T-helper 9 cell (primary cell): ENCODE data around the gene NCR1.
"Not testable (repeated sequence)": the region's sequence is repeated elsewhere in the genome, so short reads cannot be mapped to it uniquely, and the experiment has no call there.

Experiments used
- DNase-seq: peaks from one replicate; pipeline ENCODE4 v3.0.0-alpha.2; 2020
- total RNA-seq, 2 donors: gene quantifications; one replicate each; lab custom pipeline; 2026; lab: John Stamatoyannopoulos, UW

The NCR1 gene, protein sequence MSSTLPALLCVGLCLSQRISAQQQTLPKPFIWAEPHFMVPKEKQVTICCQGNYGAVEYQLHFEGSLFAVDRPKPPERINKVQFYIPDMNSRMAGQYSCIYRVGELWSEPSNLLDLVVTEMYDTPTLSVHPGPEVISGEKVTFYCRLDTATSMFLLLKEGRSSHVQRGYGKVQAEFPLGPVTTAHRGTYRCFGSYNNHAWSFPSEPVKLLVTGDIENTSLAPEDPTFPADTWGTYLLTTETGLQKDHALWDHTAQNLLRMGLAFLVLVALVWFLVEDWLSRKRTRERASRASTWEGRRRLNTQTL
- 0 to 0.07 reads per million in 2 donors for total RNA-seq

DNA sequence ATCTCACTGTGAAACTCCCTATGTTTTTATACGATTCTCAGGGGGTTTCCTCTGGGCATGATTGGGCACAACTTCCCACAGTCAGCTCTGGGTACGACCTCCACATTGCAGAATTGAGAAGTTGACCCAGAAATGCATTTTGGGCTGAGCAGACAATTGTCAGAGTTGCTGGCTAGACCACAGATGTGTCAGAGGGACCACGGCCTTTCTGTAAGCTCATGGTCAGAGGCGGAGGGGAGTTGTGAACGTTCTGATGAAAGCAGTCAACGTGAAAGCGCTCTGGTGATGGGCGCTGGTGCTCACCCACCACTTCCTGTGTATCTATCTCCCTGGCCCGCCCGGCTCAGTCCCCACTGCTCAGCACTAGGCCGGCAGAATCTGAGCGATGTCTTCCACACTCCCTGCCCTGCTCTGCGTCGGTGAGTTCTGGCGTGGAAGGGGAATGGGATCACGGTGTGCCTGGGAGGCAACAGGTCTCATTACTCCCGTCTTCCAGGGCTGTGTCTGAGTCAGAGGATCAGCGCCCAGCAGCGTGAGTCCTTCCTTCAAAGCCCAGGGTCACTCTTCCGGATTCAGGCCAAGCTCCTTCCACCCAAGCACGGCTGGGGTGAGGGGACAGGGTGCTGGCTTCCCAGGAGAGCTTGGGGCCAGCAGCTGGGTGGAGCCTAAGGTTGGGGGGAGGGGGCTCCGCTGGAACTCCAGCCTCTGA is at the start of gene NCR1:
NCR1 (plus strand) TSS at position 346 of the 709 bp plus-strand sequence; CDS start at position 386, 40 bp downstream.
- no peak for DNase-seq

DNA sequence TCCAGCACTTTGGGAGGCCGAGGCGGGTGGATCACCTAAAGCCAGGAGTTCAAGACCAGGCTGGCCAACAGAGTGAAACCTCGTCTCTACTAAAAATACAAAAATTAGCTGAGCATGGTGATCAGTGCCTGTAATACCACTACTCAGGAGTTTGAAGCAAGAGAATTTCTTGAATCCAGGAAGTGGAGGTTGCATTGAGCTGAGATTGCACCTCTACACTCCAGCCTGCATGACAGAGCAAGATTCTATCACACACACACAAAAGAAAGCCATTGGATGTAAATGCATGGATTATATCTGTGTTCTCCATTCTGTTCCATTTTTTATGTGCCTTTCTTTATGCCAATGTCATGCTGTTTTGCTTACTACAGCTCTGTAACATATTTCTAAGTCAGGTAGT is 47.5 kb upstream of the NCR1 start:
- not testable (repeated sequence) for DNase-seq

DNA sequence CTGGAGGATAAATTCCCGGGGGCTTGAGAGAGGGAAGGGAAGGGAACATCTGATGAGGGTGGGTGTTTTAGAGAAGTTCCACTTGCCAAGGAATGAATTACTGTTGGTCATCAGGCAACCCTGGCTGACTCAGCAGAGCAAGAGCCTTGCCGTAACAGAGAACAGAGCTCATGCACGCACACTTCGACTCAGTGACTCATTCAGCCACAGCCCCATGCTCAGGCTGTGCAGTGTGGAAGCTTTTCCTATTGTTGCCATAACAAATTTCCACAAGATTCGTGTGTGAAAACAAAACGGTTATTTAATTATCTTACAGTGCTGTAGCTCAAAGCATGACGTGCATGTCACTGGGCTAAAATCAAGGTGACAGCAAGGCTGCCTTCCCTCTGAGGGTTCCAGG is 46.5 kb upstream of the NCR1 start:
- not testable (repeated sequence) for DNase-seq

DNA sequence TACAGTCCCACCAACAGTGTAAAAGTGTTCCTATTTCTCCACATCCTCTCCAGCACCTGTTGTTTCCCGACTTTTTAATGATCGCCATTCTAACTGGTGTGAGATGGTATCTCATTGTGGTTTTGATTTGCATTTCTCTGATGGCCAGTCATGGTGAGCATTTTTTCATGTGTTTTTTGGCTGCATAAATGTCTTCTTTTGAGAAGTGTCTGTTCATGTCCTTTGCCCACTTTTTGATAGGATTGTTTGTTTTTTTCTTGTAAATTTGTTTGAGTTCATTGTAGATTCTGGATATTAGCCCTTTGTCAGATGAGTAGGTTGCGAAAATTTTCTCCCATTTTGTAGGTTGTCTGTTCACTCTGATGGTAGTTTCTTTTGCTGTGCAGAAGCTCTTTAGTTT is 42.5 kb upstream of the NCR1 start:
- DNase-seq = not testable (repeated sequence)

DNA sequence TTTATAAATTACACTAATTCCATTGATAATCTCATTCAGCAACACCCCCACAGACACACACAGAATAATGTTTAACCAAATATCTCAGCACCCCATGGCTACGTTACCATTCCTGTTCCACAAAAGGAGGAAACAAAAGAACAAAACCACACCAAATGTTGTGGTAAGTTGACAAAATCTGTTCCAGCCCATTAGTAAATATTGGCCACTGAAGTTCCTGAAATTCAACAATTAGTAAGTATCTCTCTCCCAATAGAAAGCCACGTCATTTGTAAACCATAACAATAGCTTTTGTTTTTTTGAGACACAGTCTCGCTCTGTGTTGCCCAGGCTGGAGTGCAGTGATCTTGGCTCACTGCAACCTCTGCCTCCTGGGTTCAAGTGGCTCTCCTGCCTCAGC is 34.3 kb upstream of the NCR1 start:
- DNase-seq = no peak

DNA sequence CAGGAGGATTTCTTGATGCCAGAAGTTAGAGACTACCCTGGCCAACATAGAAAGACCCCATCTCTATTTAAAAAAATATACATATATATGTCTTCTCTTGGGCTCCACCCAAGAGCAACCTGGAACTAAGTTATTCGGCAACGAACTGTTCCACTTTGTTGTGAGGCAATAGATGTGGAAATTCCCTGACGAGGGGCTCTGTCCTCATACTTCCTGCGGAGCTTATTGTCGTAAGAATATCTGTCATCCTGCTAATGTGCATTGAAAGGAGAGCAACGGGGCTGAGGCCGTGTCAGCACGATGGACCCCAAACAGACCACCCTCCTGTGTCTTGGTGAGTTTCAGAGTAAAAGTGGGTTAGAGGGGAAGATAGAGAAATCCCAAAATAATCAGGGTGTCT is 32.0 kb upstream of the NCR1 start, which contains the start of gene FCAR:
FCAR (plus strand) TSS at position 246 of the 400 bp plus-strand sequence; CDS start at position 301, 55 bp downstream.
- DNase-seq = no peak

DNA sequence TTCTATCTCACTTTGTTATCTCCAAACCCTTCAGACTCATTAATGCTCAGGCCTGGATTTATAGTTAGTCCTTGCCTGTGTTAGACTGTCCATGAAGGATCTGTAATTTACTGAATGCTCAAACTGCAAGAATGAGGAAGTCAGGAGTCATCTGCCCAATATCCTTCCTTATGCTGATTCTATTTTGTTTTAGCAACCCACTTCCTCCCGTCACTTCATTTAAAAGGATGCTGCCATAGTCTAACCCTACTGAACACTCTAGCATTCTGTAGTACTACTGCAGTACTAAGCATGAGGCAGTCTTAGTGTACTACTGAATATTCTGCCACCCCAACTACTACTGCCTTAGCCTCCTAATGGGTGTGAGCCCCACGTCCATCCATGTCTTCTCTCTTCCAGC is 30.4 kb upstream of the NCR1 start:
- no peak for DNase-seq

DNA sequence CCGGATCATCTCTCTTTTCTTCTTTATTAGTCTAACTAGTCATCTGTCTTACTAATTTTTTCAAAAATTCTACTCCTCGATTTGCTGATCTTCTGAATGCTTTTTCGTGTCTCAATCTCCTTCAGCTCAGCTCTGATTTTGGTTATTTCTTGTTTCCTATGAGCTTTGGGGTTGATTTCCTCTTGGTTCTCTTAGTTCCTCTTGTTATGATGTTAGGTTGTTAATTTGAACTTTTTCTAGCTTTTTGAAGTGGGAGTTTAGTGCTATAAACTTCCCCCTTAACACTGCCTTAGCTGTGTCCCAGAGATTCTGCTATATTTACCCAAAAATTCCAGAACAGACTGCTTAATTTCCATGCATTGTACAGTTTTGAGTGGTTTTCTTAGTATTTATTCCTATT is 28.5 kb upstream of the NCR1 start:
- no peak for DNase-seq

DNA sequence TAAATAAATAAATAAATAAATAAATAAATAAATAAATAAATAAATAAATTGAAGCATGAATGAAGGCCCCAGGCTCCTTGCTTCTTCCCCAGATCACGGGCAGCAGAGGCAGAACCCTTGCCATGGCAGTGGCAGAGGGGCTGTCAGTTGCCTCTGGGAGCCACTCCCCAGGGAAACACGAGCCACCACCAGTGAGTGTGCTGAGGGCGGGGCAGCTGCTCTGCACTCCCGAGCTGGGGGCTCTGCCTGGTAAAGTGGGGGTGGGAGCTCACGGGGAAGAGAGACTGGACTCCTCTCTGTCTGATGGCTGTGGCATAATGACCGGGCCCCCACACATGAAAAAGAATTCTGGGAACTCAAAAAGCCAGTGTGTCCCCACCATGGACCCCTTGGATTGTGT is 24.1 kb upstream of the NCR1 start:
- no peak for DNase-seq

DNA sequence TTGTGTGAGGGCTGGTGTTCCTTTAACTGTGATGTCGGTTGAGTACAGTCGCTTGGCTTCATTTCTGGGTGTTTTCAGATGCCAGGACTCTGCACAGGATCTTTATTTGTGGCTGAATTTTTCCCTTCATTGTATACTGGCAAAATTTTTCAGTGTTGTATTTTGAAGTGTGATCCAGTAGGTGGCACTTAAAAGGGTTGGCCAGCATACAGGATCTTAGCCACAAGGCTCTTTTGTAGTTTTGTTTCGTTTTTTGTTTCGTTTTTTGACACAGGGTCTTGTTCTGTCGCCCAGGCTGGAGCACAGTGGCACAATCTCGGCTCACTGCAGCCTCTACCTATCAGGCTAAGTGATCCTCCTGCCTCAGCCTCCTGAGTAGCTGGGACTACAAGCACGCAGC is 23.2 kb upstream of the NCR1 start:
- DNase-seq = no peak

DNA sequence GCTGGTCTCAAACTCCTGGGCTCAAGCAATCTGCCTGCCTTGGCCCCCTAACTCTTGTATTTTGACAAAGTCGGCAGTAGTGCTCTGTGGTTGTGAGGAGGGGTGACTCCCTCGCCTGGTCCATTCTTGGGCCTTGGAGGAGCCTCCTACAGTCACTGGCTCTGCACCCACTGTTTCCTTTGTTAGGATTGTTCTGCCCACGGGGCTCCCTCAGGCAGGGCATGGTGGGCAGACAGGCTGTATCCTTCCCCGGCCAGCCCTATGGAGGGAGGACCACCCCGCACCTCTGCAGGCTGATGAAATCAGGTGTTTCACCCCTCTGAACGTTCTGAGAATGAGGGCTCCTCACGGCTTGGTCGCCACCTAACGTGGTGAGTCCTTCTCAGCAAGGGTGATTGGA is 22.7 kb upstream of the NCR1 start:
- DNase-seq = no peak

DNA sequence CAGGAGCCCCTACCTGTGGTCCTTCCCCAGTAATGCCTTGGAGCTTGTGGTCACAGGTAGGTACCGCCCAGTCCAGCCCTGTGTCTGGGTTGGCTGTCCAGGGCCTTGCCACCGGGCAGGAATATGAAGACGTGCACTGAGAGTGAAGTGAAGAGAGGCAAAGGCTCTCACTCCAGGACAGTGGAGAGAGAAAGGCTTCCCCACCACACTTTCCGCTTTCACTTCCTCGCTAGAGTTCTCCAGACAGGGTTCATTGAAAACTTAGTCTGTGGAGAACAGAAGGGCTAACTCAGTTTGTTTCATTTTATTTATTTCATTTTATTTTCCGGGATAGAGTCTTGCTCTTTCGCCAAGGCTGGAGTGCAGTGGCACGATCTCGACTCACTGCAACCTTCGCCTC is 17.7 kb upstream of the NCR1 start:
- no peak for DNase-seq

DNA sequence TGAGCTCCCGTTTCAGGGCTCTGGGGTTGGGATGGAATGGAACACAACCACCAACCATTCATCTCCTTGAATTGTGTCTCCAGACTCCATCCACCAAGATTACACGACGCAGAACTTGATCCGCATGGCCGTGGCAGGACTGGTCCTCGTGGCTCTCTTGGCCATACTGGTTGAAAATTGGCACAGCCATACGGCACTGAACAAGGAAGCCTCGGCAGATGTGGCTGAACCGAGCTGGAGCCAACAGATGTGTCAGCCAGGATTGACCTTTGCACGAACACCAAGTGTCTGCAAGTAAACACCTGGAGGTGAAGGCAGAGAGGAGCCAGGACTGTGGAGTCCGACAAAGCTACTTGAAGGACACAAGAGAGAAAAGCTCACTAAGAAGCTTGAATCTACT is 16.4 kb upstream of the NCR1 start:
- DNase-seq = no peak

DNA sequence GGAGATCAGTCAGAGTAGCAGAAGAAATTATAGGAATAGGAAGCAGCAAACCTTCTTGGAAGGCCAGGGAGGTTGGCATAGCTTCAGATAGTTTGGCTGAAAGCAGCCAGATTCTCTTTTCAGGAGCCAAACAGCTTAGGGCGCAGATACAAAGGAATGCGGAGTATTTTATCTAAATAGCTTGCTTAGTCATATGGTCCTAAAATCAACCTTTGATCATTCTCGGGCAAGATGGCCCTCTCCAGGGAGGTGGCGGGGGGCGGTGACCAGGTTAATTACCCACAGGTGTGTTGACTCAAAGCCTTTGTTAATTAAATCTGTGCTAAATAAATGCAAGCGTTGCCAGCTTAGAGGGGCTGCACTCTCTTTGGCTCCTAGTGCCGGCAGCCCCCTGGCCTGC is 12.5 kb upstream of the NCR1 start:
- no peak for DNase-seq

DNA sequence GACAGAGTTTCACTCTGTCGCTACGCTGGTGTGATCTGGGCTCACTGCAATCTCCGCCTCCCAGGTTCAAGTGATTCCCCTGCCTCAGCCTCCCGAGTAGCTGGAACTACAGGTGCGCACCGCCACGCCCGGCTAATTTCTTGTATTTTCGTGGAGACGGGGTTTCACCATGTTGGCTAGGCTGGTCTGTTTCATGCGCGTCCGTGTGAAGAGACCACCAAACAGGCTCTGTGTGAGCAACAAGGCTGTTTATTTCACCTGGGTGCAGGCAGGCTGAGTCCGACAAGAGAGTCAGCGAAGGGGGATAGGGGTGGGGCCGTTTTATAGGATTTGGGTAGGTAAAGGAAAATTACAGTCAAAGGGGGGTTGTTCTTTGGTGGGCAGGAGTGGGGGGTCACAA is 11.8 kb upstream of the NCR1 start:
- not testable (repeated sequence) for DNase-seq

DNA sequence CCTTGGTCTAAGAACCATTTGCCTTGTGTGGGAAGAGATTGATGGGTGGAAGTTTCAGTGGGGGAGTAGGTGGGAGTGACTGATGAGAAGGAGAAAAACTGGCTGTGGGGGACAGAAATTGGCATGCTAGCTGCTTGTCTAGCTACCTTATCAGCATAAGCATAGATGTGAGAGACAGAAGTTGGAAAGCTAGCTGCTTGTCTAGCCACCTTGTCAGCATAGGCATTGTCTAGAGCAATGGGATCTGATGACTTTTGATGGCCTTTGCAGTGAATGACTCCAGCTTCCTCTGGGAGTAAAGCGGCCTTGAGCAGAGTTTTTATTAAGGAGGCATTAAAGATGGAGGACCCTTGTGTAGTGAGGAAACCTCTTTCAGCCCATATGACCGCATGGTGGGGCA is 9.9 kb upstream of the NCR1 start:
- DNase-seq = no peak

DNA sequence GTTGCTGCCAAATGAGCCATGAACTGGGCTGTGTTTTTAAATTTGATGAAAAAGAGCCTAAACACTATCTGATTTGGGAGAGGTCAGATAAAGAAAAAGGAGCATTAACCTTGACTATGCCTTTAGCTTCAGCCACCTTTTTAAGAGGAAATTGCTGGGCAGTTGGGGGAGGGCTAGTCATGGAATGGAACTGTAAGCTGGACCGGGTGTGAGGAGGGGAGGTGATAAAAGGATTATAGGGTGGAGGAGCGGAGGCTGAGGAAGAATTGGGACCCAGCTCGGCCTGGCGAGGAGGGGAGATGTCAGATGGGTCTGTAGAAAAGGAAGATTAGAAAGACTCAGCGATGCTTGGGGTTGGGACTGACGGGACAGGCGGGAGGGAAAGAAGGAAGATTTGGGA is 7.3 kb upstream of the NCR1 start:
- not testable (repeated sequence) for DNase-seq

DNA sequence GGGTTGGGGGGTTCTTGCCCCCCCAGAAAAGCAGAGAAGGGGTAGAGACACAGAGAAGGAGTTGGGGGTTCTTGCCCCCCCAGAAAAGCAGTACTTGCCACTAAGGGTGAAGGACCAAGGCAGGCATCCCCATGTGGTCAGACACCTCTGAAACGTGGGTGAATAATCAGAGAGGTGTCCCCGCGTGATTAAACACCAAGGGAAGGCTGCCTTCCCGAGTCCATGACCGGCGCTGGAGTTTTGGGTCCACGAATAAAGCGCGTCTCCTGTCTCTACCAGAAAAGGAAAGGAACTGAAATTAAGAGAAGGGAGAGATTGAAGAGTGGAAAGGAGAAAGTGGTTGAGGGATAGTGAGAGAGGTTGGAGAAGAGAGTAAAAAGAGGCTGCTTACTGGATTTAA is 6.3 kb upstream of the NCR1 start:
- not testable (repeated sequence) for DNase-seq

DNA sequence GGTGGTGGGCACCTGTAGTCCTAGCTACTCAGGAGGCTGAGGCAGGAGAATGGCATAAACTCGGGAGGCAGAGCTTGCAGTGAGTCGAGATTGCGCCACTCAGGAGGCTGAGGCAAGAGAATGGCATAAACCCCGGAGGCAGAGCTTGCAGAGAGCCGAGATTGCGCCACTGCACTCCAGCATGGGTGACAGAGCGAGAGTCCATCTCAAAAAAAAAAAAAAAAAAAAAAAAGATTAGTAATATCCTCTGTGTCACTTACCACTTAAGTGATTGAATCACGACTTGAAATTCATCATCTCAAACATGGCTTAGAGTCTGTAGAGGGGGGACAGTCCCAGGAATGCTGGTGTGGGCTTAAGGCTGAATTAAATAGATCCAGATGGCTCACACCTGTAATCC is 4.8 kb upstream of the NCR1 start:
- not testable (repeated sequence) for DNase-seq

DNA sequence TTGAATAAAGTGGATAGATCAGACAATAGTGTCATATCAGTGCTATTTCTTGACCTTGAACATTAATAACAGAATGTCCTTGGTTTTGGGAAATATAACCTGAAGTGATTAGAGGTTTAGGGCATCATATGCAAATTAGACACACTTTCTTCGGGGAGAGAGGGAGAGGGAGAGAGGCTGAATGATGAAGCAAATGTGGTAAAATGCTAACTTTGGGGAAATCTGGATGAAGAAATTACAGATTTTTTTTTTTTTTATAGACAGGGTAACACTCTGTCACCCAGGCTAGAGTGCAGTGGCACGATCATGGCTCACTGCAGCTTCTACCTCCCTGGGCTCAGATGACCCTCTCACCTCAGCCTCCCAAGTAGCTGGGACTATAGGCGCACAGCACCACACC is 3.9 kb upstream of the NCR1 start:
- DNase-seq = no peak

DNA sequence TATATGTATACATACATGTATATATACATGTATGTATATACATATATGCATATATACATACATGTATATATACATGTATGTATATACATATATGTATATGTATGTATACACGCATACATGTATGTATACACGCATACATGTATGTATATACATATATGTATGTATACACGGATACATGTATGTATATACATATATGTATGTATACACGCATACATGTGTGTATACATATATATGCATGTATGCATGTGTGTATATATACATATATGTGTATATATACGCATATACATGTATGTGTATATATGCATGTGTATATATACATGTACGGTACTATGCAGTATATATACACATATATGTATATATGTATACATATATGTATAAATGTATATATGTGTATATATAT is 2.6 kb upstream of the NCR1 start:
- DNase-seq = no peak

DNA sequence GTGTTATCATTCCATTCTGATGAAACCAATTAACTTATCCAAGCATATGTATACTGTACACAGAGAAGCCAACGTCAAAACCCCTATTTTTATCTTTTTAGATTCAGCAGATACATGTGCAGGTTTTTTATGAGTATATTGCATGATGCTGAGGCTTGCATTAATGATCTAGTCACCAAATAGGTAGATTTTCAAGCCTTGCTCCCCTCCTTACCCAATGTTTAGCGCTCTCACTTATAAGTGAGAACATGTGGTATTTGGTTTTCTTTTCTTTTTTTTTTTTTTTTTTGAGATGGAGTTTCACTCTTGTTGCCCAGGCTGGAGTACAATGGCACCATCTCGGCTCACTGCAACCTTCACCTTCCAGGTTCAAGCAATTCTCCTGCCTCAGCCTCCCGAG is 1.7 kb upstream of the NCR1 start:
- not testable (repeated sequence) for DNase-seq

DNA sequence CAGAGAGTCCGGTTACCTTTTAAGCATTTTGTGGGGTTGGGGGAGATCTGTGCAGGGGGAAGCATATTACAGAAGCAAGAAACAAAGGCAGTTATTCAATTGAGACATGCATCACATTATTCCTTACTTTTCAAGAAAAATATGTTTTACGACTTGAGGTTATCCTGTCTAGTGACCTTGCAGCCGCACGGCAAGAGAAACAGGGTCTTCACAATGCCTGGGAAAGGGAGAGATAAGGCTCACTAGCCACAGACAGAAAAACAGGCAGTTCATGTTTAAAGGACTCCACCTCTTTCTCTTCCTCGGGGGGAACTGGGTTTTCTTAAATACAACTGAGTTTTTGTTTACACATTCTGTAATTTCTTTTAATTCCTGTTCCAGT is 536 bp upstream of the NCR1 start:
- no peak for DNase-seq

DNA sequence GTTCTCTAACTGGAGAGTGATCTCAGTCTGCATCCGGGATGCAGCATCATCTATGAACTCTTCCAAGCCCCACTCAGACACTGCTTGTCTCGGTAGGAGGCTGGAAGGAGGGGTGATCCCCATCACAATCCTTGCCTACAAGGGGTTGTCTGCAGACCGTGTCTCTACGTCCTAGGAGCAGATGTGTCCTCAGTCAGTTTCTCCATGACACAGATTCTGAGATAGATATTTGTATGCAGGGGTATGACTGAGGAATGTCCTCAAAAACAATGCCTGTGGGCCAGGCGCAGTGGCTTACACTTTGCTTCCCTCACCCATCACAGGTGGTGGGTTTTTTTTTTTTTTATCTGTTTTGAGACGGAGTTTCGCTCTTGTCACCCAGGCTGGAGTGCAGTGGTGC is 871 bp downstream of the NCR1 start:
- no peak for DNase-seq

DNA sequence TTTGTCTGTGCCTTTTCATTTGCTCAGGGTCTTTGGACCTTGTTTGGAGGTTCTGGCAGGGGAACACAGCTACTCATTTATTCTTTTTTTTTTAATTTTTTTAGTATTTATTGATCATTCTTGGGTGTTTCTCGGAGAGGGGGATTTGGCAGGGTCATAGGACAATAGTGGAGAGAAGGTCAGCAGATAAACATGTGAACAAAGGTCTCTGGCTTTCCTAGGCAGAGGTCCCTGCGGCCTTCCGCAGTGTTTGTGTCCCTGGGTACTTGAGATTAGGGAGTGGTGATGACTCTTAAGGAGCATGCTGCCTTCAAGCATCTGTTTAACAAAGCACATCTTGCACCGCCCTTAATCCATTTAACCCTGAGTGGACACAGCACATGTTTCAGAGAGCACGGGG is 2.0 kb downstream of the NCR1 start:
- DNase-seq = not testable (repeated sequence)
